ENCODE results near the gene REXO1. TPM values are rescaled to one million over a fixed set of nuclear protein-coding genes. Genes with fewer than 3 reads are reported as not detected.

REXO1 gene
- total and polyA plus RNA-seq, 3 donors from 2014 or later, result 104 to 200 (median 149) TPM

DNA sequence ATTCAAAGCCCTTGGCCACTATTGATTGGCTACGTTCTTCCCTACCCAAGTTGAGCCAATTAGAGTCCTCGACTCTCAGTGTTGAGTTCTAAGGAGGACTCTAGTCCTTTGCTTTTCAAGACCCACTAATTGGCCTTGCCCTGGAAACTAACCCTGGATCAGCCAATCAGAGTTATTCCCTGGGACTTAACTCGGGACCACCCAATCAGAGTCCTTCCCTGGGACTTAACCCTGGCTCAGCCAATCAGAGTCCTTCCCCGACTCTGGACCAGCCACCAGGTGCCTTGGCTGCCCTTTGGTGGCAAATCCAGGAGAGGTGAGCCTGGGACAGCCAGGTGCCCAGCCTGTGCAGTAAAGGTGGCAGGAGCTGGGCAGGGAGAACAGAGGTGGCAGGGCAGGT, 64.9 kb downstream of the REXO1 start:
- TF ChIP-seq CTCF (IDR thresholded peaks at IDR 0.05) (no peak), POLR2A (IDR thresholded peaks at IDR 0.05) (no peak)
- Histone ChIP-seq H3K9me3 (no peaks in the 10 kb centered on the region), H3K27ac (no peak overlapping the region), H3K36me3 (ENCODE audit: low read depth, missing control alignments) (no peaks in the 10 kb centered on the region), H3K4me3 (no peak overlapping the region), H3K4me1 (no peaks in the 10 kb centered on the region), H3K27me3 (no peaks in the 10 kb centered on the region)
- no peak for DNase-seq
- WGBS, 2 donors, result 81 to 86% methylated on average over 4 of the region's 4 CpGs
- intact Hi-C loops (cut with DNase I; ENCODE audit: low total_unique reads), result no loop called here

DNA sequence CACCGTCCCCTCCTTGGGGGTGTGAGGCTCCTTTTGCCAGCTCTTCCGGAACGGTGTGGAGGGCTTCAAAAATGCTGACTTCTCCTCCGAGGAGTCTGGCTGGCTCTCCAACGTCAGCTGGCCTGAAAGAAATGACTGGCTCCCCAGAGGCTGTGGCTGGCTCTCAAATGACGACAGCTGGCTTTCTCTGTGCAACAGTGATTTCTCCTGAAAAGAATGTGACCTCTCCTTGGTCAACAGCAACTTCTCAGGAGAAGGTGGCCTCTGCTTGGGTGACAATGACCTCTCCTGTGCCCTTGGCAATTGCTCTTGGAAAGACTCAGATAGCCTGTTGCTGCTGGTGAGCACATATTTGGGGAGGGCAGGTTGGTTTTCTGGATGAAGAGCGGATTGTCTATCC, 65.8 kb downstream of the REXO1 start:
- H3K4me3 ChIP-seq, result no peak overlapping the region
- DNase-seq, result no peak
- intact Hi-C loops (cut with DNase I; ENCODE audit: low total_unique reads), result no loop called here
- H3K27me3 ChIP-seq, result no peaks in the 10 kb centered on the region
- no peaks in the 10 kb centered on the region for H3K9me3 ChIP-seq
- no peak for TF ChIP-seq CTCF (IDR thresholded peaks at IDR 0.05)
- TF ChIP-seq POLR2A (IDR thresholded peaks at IDR 0.05), result no peak
- no peaks in the 10 kb centered on the region for H3K36me3 ChIP-seq (ENCODE audit: low read depth, missing control alignments)
- 57 to 63% methylated on average over 5 to 7 of the region's 7 CpGs for WGBS, 2 donors
- H3K4me1 ChIP-seq, result no peaks in the 10 kb centered on the region
- H3K27ac ChIP-seq, result no peak overlapping the region

DNA sequence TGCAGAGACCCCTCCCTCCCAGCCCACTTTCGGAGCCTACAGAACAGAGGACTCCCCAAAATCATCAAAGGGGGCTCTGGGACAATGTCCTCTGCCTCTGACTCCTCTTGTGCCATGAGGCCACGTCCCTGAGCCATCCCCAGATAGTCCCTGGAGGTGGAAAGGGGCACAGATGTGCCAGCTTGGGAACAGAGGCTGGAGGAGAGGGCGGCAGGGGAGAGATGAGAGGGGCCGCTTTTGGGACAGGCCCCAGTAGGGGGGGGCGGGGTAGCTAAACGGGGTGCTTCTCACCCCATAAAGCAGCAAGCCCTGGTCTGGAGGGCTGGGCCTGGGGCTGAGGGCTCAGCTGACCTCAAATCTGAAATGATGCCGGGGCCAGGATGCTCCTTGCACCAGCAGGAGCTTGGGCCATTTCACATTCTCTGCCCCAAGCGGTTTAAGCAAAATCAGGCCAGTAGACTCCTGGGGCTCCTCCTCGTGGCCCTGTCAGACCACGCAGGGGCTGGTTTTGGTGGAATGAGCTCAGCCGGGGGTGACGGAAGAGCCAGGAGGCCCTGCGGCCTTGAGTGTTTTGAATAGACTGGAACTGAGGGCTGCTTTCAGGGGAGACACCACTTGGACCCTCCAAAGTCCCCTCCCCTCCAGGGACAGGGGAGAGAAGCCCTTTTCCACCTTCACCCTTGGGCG, 67.9 kb downstream of the REXO1 start:
- WGBS, 2 donors, result 46 to 49% methylated on average over 11 to 14 of the region's 14 CpGs
- intact Hi-C loops (cut with DNase I; ENCODE audit: low total_unique reads), result no loop called here
- Histone ChIP-seq H3K27me3 (peaks cover 4% of the 10 kb centered on the region), H3K27ac (no peak overlapping the region), H3K9me3 (no peaks in the 10 kb centered on the region), H3K4me3 (no peak overlapping the region), H3K4me1 (no peaks in the 10 kb centered on the region), H3K36me3 (ENCODE audit: low read depth, missing control alignments) (no peaks in the 10 kb centered on the region)
- TF ChIP-seq CTCF (IDR thresholded peaks at IDR 0.05) (no peak), POLR2A (IDR thresholded peaks at IDR 0.05) (no peak)
- DNase-seq, result no peak

- WGBS, 2 donors, result 45 to 56% methylated on average over 16 of the region's 16 CpGs
- TF ChIP-seq POLR2A (IDR thresholded peaks at IDR 0.05) (no peak), CTCF (IDR thresholded peaks at IDR 0.05) (no peak)
- no peak for DNase-seq
- H3K27me3 ChIP-seq, result peaks cover 4% of the 10 kb centered on the region
- no peaks in the 10 kb centered on the region for H3K36me3 ChIP-seq (ENCODE audit: low read depth, missing control alignments)
- H3K4me3 ChIP-seq, result no peak overlapping the region
- H3K27ac ChIP-seq, result no peak overlapping the region
- H3K9me3 ChIP-seq, result no peaks in the 10 kb centered on the region
- intact Hi-C loops (cut with DNase I; ENCODE audit: low total_unique reads), result no loop called here
- no peaks in the 10 kb centered on the region for H3K4me1 ChIP-seq
Measured at GRCh38 chr19:1779574-1779973, 68.7 kb downstream of the REXO1 start.

- H3K27ac ChIP-seq, result no peak overlapping the region
- H3K4me3 ChIP-seq, result no peak overlapping the region
- no peaks in the 10 kb centered on the region for H3K9me3 ChIP-seq
- no peak for DNase-seq
- no peaks in the 10 kb centered on the region for H3K36me3 ChIP-seq (ENCODE audit: low read depth, missing control alignments)
- WGBS, 2 donors, result 31 to 69% methylated on average over 10 of the region's 10 CpGs
- H3K4me1 ChIP-seq, result no peaks in the 10 kb centered on the region
- H3K27me3 ChIP-seq, result peaks cover 4% of the 10 kb centered on the region
- TF ChIP-seq POLR2A (IDR thresholded peaks at IDR 0.05) (no peak), CTCF (IDR thresholded peaks at IDR 0.05) (no peak)
- intact Hi-C loops (cut with DNase I; ENCODE audit: low total_unique reads), result no loop called here
Measured at GRCh38 chr19:1777149-1777548, 71.1 kb downstream of the REXO1 start.

Measured in testis (tissue), 3 donors.